ACHN (cell line): ENCODE measurements around the gene CTBP2.

Experiments
- DNase-seq: peaks from one replicate; pipeline ENCODE4 v3.0.0-alpha.2; 2015
- in situ Hi-C: cut with HindIII; loops from 2 replicates; pipeline ENCODE4 v1.10.0; 2017; ENCODE audit warnings: low sequenced_read_pairs, low pct_ligation_motif_present, low pct_unique_long_range_greater_than_20kb

CTBP2 gene

DNA sequence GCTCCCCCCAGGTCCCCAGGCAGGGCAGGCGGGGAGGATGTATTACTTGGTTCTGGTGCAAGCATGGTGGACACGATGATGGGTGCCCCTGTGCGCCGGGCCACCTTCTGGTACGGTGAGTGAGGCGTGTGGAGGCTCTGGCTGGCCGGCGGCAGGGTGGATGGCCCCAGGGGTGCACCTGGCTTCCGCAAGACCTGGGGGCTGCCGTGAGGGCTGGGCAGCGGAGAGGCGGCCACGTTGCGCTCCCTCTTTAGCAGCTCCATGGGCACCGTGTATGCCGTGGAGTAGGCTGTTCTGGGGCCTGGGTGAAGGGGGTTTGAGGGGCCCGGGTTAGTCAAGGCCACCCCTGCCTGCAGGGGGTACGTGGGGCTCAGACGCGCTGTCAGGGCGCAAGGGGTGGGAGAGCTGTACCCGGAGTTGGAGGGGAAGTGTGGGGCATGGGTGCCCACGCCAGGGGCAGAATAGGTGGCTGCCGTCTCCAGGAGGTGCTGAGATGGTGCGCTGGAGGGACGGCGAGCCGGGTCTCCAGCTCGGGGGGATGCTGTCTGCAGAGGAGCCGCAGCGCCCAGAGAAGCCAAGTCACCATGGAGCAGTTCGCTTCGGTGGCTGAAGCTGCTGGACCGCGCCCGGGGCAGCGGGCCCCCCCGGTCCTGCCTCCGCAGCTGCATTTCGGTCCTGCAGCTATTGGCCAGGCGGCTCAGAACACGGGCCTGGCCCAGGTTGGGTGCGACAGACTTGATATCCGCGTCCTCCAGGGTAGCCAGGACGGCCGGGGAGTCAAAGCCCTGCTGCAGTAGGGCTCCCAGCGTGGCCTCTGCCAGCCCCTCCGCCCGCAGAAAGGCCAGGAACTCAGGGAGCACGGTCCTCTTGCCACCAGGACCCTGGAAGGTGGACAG, 134.1 kb downstream of the CTBP2 start:
- in situ Hi-C loops: no loop called here
- no peak for DNase-seq

DNA sequence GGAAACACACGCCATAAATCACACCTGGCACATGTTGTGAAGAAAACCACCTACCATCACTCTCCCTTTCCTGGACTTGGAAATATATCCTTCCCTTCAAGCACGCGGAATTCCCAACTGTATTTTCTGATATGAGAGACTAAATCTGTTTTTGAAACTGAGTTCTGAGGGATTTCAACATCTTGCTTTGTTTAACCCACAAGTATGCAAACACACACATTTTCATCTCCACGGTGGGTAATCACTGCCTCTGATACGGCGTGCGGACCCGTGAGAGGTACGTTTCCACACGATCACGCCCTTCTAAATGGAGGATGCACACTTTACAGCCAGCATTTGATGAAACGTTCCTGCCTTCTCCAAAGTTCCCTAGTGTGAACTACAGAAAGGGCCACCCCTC, 135.0 kb downstream of the CTBP2 start:
- no peak for DNase-seq
- in situ Hi-C loops: no loop called here

DNA sequence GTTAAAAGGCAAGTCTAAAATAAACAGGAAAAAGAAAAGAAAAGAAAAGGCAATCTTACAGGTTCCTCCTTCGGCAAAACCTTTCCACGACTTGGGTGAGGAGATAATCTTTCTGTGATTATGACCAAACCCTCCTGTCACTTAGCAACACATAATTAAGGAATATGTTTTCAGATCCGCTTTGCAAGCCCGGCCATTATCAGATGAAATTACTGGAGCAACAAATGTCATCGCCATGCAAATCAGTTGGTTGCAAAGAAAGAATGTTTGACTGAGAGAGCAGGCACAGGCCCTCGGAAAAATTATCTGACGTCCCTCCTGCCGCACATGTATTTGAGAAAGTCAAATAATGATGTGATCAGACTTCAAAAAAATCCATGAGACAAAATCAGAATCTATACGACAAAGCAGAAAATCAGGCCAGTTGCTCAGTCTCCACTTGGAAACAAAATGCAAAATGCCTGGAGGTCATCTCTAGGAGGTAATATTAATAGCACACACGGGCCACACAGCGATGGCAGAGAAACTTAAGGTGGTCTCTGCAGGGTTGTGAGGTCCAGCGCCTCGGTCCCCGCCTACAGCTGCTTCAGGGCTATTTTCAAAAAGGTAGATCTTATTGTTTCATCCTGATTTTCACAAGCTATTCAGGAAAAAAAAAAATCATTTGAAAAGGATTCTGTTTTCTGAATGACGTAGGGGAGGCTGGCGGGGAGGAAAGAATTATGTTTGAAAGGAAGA, 135.7 kb downstream of the CTBP2 start:
- no peak for DNase-seq
- in situ Hi-C loops: no loop called here

DNA sequence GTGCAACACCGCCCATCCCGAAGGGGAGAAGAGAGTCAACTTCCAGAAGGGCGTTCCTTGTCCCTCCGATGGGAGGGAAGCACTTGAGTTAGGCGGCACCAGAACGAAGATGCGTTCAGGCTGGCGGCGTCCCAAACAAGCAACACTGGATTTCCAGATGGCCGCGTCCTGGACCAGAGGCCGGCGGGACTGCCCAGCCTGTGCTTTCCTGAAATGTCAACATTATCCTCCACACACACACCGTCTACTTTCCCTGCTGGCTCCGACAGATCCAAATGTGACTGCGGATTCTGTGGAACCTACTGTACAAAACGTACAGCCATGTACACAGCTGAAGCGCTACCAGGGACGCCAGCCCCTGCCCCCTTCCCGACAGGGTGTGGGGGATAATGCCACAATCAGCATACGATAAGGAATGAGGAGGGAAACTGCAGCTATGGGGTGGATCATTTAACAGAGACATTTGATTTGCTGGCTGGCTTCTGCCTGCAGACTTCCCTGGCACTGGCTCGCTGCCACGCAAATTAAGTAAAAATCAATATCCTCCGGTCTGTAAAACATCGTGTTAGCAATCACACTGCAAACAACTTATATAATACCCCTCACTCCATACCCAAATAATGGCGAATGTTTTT, 136.4 kb downstream of the CTBP2 start:
- DNase-seq: no peak
- in situ Hi-C loops: no loop called here

DNA sequence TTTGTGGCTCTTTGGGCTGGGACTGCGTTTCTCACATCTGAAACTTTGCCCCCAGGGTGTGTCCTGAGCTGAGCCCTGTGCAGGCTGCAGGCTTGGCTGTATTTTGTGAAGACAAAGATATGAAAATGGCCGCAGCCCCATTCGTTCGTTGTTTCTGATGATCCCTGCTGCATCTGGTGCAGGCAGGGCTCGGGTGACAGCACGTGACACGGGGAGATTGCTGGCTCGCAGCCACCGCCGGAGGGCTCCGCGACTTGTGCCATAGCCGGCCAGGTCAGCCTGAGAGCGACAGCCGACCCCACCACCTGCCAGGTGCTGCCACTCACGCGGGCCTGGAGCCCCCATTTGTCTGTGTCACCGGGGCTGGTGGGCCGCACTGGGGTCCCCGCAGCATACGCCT, 137.1 kb downstream of the CTBP2 start:
- in situ Hi-C loops: no loop called here
- DNase-seq: no peak

DNA sequence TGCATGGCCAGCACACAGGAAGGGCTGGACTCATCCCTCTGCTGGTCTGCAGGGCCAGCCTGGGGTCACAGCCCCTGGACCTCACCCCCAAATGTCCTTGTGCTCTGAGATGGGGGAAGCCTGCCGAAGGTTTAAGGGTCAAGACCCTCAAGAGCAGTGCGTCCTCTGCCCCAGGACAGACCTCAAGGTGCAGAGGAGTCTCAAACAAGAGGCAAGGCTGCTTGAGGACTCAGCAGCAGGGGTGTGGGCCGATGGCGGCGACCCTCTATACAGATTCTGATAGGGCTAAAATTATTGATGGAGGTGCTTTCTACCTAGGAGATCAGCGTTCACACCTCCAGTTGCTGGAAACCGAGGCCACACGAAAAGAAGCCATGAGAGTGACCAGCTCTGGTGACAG, 137.7 kb downstream of the CTBP2 start:
- in situ Hi-C loops: no loop called here
- DNase-seq: no peak

DNA sequence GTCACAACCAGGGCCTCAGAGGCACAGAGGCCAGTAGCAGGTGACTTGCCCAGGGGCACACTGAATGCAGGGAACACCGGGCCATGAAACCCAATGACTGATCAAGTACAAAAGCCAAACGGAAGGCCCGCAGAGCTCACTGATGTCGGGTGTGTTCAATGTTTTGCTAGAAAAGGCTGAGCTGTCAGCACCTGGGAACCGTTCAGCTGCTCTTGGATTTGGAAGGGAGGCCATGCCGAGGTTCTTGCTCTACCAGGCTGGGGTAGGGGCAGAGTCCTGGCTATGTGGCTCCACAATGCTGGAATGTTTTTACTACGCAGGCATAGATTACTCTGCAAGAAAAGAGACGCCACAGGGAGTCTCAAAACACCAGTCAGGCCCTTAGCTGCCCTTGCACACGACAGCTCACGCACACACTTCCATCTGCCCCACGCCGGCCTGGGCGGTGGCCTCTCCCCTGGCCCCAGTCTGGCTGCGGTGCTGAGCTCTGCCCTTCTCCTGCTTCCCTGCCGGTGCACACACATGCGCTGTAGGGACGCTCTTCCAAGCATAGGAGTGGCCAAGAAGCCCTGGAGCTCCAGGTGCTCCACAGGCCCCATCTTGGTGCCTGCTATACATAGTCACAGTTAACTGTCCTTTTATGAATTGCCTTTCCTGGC, 138.5 kb downstream of the CTBP2 start:
- DNase-seq: no peak
- in situ Hi-C loops: no loop called here

DNA sequence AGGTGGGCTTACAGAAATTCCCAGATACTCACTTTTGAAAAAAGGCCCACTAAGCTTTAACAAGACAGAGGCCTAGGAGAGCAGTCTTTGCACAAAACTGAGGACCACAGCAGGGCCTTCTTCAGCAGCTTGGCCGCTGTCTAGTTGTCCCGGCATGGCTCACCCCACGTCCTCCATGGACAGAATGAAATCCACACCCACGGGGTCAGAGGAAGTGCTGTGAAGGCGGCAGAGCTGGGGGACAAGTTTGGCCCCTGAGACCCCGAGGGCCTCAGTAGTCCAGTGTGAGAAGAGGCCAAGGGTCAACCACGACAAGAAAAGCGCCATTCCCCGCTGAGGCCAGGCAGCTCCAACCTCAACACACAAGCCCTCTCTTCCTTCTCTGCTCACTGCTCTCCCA, 139.5 kb downstream of the CTBP2 start:
- no peak for DNase-seq
- in situ Hi-C loops: no loop called here

DNA sequence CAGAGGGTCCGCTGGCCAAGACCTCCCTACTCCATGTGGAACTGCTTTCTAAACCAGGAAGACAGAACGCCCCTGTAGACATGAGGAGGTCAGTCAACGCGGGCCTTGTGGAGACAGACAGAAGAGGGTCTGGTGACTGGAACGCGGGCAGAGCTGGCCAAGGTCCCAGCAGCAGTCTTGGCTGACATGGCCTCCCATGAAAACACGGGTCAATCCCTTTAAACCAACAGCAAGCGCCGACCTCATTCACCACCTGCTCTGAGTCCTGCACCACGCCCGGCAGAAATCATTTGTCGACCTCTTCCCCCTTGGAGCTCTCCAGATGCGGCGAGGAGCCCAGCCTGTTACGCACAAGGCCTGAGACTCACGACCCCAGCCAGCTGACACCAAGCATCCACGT, 140.0 kb downstream of the CTBP2 start:
- in situ Hi-C loops: no loop called here
- no peak for DNase-seq

DNA sequence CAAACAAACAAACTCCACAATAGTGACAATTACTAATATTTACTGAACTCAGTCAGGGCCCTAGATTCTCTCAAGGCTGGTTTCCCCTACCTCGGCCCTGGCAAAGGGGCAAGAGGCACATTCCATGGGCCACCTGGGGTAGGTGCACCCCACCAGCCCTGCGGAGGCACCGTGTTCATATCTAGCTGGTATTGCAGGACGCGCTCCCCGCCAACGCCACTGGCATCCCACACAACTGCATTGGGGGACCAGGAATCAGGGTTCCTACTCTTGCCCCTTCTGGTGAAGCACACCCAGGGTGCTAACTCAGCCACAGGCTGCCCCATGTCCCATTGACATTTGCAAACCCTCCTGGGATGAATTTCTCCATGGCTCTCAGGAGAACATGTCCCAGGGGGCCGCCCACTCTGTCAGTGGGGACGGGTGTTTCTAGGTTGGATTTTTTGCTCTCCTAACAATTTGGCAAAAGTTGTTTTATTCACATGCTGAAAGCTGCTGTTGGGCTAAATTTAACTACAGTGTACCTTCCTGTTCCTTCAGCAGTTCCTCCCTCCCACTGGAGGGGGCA, 141.7 kb downstream of the CTBP2 start:
- no peak for DNase-seq
- in situ Hi-C loops: no loop called here

DNA sequence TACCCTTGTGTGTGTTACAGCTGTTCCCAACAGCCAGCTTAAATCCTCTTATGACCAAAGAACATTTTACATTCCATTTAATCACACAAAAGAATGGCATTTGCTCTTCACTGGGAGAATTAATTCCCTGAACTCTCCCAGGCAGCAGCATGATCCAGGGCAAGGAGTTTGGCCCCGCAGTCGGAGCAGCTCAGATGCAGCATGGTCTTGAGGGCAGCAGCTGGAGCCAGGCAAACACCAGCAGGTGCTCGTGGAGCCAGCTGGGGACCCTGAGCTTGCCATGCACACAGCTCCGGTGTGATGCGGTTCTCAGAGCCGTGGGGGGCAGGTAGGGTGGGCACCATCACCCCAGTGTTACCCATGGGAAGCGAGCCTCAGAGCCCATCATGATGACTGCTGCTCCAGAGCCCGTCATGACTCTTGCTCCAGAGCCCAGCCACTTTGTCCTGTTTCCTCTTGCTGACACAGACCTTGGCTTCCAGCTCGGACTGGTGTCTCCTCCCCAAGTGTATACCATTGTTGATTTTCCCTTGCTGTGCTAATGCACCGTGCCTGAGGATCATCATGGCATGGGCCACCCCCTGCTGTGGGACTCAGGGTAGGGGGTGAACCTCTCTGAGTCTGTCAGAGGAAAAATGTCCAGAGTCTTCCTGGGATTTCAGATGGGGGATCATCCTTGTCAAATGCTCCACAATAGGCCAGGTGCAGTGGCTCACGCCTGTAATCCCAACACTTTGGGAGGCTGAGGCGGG, 142.6 kb downstream of the CTBP2 start:
- in situ Hi-C loops: no loop called here
- no peak for DNase-seq

DNA sequence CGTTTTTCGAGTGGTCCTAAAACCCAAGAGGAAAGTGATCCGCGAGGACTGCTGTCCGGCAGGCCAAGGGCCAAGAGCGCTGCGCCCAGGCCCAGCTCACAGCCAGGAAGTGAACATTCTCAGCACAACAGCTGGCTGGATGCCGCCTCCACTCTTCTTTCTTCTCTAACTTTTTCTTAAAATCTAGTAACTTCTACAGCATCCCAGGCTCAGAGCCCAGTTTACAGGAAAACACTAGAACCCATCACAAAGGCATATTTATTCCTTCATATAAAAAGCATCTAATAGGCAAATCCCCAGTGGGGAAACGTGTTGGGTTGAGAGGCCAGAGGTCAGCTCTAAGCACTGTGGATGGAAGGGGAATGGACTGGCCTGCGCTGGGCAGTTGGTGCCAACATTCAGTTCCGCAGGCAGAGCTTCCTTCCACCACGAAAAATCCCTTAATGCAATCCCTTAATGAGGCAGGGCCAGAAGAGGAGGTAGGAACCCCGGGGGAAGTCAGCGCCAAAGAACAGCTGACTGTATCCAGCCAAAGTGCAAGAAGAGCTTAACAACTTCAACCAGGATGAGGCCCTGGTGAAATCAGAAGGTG, 143.7 kb downstream of the CTBP2 start:
- no peak for DNase-seq
- in situ Hi-C loops: no loop called here

DNA sequence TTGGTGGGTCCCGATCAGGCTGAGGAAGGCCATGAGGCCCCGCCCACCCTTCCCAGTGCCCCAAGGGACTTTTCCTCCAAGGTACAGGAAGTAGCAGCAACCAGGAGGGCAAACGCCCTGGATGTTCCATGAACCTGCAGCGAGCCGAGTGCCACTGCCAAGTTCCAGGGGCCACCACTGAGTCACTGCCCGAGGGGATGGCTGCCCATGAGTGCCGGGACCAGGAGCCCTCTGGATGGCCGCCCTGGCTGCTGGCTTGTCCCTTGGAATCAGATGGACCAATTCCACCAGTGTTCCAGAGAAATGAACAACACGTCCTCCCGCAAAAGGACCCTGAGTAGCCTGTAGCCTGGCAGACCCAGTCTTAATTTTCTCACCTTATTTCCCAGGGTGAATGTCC, 144.2 kb downstream of the CTBP2 start:
- in situ Hi-C loops: no loop called here
- DNase-seq: no peak

DNA sequence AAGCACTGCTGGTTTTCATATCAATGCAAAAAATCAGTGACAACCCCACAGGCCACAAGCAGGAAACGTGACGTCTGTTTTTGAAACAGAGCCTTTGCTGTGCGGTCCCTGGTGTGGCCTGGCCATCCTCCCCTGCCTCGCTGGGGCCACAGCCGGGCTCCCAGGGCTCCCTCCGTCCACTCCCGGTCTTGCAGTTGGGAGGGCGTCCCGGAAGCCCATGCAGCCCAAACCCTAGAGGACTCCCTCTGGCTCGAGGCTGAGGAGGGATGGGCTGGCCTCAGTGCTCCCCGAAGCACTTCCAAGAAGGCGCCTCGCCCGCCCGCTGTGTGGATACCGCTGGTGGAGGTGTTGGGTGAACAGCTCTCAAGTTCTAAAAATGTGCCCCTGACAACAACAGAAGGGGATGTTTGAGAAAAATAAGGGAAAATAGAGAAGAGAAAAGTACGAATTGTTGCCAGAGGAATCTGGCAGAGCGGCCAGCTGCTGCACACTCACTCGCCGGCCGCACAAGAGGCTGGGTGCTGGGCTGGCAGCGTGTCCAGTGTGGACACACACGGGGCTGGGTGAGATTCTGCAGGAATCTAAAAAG, 144.9 kb downstream of the CTBP2 start:
- in situ Hi-C loops: no loop called here
- no peak for DNase-seq

DNA sequence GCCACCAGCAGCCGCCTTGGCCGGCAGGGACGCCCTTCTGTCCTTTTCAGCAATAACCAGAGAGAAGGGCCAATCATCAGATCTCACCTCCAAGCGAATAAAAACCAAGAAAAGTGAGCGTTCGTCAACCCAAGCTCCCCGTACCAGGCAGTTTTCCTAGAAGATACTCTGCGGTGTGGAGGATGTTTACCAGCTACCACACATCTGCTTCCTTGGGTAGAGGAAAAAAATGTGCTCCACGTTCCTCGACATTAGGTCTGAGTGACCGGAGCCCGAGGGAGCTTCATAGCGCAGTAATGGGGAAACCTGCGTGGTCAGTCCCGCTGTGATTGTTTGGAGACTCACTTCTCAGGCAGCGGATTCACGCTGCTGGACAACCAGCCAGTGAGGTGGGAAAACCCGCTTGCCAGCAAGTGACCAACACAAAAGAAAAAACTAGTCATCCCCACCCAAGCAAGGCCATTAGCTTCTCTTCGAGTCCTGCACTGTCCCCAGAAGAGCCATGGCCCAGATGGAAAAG, 145.5 kb downstream of the CTBP2 start:
- in situ Hi-C loops: no loop called here
- no peak for DNase-seq

DNA sequence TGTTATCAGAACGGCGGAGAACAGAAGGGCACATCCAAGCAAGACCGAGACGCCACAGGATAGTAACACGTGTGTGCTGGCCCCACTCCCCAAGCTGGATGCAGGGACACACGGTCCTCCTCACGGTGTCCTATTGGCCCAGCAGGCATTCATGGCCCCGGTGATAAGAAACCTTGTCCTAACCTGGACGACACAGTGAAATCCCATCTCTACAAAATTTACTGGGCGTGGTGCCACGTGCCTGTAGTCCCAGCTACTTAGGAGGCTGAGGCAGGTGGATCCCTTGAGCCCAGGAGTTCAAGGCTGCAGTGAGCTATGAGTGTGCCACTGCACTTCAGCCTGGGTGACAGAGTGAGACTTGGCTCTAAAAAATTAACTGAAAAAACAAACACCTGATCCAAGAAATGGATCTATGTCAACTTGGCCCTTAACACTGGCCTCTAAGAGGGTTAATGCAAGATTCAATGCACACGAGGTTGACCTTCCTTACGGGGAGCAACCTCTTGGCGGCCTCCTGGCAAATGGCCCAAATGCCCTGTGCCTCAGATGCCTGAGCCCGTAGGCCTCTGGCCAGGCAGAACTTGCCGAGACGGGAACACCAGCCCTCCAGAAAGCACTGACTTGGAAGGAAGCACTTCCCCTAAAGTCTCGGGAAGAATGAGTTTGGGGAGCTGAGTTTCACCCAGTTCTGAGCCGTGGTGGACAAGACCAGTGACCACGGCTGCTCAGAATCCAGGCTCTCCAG, 146.1 kb downstream of the CTBP2 start:
- DNase-seq: no peak
- in situ Hi-C loops: no loop called here

DNA sequence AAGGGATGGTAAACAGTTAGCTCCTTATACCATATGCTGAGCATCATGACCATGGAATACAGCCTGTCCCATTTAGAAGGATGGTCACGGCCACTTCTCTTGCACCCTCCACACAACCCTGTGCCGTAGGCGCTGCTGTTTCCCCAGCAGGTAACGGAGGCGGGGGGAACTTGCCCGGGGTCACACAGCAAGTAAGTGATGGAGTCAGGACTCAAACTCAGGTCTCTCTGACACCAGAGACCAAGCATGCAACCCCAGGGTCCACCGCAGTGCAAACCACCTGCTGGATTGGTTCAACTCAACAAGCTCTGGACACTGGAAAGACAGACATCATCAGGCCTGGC, 146.9 kb downstream of the CTBP2 start:
- in situ Hi-C loops: no loop called here
- no peak for DNase-seq
